Mucosa of stomach (tissue), 1 donor: ENCODE data around the gene SERGEF.

Source experiments
- H3K27me3 ChIP-seq: one replicate; pipeline ENCODE4 v1.7.0; 2013; ENCODE audit warnings: mild to moderate bottlenecking, low read length; ENCODE audit not compliant: control insufficient read depth, insufficient read depth
- H3K36me3 ChIP-seq: one replicate; pipeline ENCODE4 v1.7.0; 2013; ENCODE audit warnings: low read length; ENCODE audit not compliant: control insufficient read depth, insufficient read depth
- H3K4me1 ChIP-seq: one replicate; pipeline ENCODE4 v1.7.0; 2013; ENCODE audit warnings: mild to moderate bottlenecking, low read length; ENCODE audit not compliant: control insufficient read depth, insufficient read depth
- H3K4me3 ChIP-seq: one replicate; pipeline ENCODE4 v1.7.0; 2013; ENCODE audit warnings: low read length
- H3K9ac ChIP-seq: one replicate; pipeline ENCODE4 v1.7.0; 2013; ENCODE audit warnings: mild to moderate bottlenecking, low read length, moderate library complexity
- H3K9me3 ChIP-seq: one replicate; pipeline ENCODE4 v1.7.0; 2013; ENCODE audit warnings: mild to moderate bottlenecking, low read length, moderate library complexity; ENCODE audit not compliant: control insufficient read depth
- donor health status: Pancreatic carcinoma.

SERGEF gene

GRCh38 chr11:17812091-17812864 is 200.6 kb downstream of the SERGEF start:
- Histone ChIP-seq H3K36me3 (no peaks in the 10 kb centered on the region), H3K9me3 (no peaks in the 10 kb centered on the region), H3K4me3 (no peak overlapping the region), H3K4me1 (no peaks in the 10 kb centered on the region), H3K27me3 (no peaks in the 10 kb centered on the region), H3K9ac (no peak overlapping the region)

GRCh38 chr11:17811352-17811751 is 201.5 kb downstream of the SERGEF start:
- Histone ChIP-seq H3K36me3 (no peaks in the 10 kb centered on the region), H3K27me3 (no peaks in the 10 kb centered on the region), H3K9ac (no peak overlapping the region), H3K4me3 (no peak overlapping the region), H3K4me1 (no peaks in the 10 kb centered on the region), H3K9me3 (no peaks in the 10 kb centered on the region)

GRCh38 chr11:17810746-17811145 is 202.1 kb downstream of the SERGEF start:
- H3K4me1 ChIP-seq = no peaks in the 10 kb centered on the region
- no peaks in the 10 kb centered on the region for H3K36me3 ChIP-seq
- no peak overlapping the region for H3K9ac ChIP-seq
- no peak overlapping the region for H3K4me3 ChIP-seq
- H3K27me3 ChIP-seq = no peaks in the 10 kb centered on the region
- no peaks in the 10 kb centered on the region for H3K9me3 ChIP-seq

GRCh38 chr11:17810041-17810440 is 202.8 kb downstream of the SERGEF start:
- Histone ChIP-seq H3K4me3 (no peak overlapping the region), H3K27me3 (no peaks in the 10 kb centered on the region), H3K9ac (no peak overlapping the region), H3K36me3 (no peaks in the 10 kb centered on the region), H3K4me1 (no peaks in the 10 kb centered on the region), H3K9me3 (no peaks in the 10 kb centered on the region)

- Histone ChIP-seq H3K4me3 (no peak overlapping the region), H3K9ac (no peak overlapping the region), H3K27me3 (no peaks in the 10 kb centered on the region), H3K4me1 (no peaks in the 10 kb centered on the region), H3K36me3 (no peaks in the 10 kb centered on the region), H3K9me3 (no peaks in the 10 kb centered on the region)
These were observed 205.8 kb downstream of the SERGEF start for GRCh38 chr11:17807034-17807433.

- Histone ChIP-seq H3K36me3 (no peaks in the 10 kb centered on the region), H3K27me3 (no peaks in the 10 kb centered on the region), H3K4me1 (no peaks in the 10 kb centered on the region), H3K4me3 (no peak overlapping the region), H3K9me3 (no peaks in the 10 kb centered on the region), H3K9ac (no peak overlapping the region)
These were observed 207.0 kb downstream of the SERGEF start for GRCh38 chr11:17805873-17806272.

- no peak overlapping the region for H3K4me3 ChIP-seq
- no peaks in the 10 kb centered on the region for H3K9me3 ChIP-seq
- no peaks in the 10 kb centered on the region for H3K4me1 ChIP-seq
- H3K9ac ChIP-seq = no peak overlapping the region
- no peaks in the 10 kb centered on the region for H3K27me3 ChIP-seq
- H3K36me3 ChIP-seq = no peaks in the 10 kb centered on the region
These were observed 207.8 kb downstream of the SERGEF start for GRCh38 chr11:17805043-17805442.

- no peaks in the 10 kb centered on the region for H3K4me1 ChIP-seq
- no peaks in the 10 kb centered on the region for H3K9me3 ChIP-seq
- no peak overlapping the region for H3K4me3 ChIP-seq
- no peak overlapping the region for H3K9ac ChIP-seq
- H3K27me3 ChIP-seq = no peaks in the 10 kb centered on the region
- no peaks in the 10 kb centered on the region for H3K36me3 ChIP-seq
These were observed 209.0 kb downstream of the SERGEF start for GRCh38 chr11:17803754-17804334.

- H3K4me1 ChIP-seq = no peaks in the 10 kb centered on the region
- H3K36me3 ChIP-seq = no peaks in the 10 kb centered on the region
- H3K4me3 ChIP-seq = no peak overlapping the region
- no peaks in the 10 kb centered on the region for H3K27me3 ChIP-seq
- H3K9me3 ChIP-seq = no peaks in the 10 kb centered on the region
- H3K9ac ChIP-seq = no peak overlapping the region
These were observed 210.4 kb downstream of the SERGEF start for GRCh38 chr11:17802491-17802890.

GRCh38 chr11:17801166-17801565 is 211.7 kb downstream of the SERGEF start:
- Histone ChIP-seq H3K36me3 (no peaks in the 10 kb centered on the region), H3K9ac (no peak overlapping the region), H3K9me3 (no peaks in the 10 kb centered on the region), H3K4me3 (no peak overlapping the region), H3K4me1 (no peaks in the 10 kb centered on the region), H3K27me3 (no peaks in the 10 kb centered on the region)

- H3K4me3 ChIP-seq = no peak overlapping the region
- H3K27me3 ChIP-seq = no peaks in the 10 kb centered on the region
- no peaks in the 10 kb centered on the region for H3K4me1 ChIP-seq
- H3K9ac ChIP-seq = no peak overlapping the region
- H3K9me3 ChIP-seq = no peaks in the 10 kb centered on the region
- no peaks in the 10 kb centered on the region for H3K36me3 ChIP-seq
These were observed 213.7 kb downstream of the SERGEF start for GRCh38 chr11:17799147-17799546.

- no peaks in the 10 kb centered on the region for H3K36me3 ChIP-seq
- no peaks in the 10 kb centered on the region for H3K9me3 ChIP-seq
- no peaks in the 10 kb centered on the region for H3K4me1 ChIP-seq
- H3K4me3 ChIP-seq = no peak overlapping the region
- H3K9ac ChIP-seq = no peak overlapping the region
- H3K27me3 ChIP-seq = no peaks in the 10 kb centered on the region
These were observed 214.1 kb downstream of the SERGEF start for GRCh38 chr11:17798716-17799115.
